ENCODE data around the gene ANKRD11. TPM values are rescaled to one million over a fixed set of nuclear protein-coding genes. Genes with fewer than 3 reads are reported as not detected.
"Not testable (repeated sequence)": the region's sequence is repeated elsewhere in the genome, so short reads cannot be mapped to it uniquely, and the experiment has no call there.

ANKRD11 gene
- polyA plus RNA-seq, 3 donors: 98.3 to 127 (median 111) TPM

DNA sequence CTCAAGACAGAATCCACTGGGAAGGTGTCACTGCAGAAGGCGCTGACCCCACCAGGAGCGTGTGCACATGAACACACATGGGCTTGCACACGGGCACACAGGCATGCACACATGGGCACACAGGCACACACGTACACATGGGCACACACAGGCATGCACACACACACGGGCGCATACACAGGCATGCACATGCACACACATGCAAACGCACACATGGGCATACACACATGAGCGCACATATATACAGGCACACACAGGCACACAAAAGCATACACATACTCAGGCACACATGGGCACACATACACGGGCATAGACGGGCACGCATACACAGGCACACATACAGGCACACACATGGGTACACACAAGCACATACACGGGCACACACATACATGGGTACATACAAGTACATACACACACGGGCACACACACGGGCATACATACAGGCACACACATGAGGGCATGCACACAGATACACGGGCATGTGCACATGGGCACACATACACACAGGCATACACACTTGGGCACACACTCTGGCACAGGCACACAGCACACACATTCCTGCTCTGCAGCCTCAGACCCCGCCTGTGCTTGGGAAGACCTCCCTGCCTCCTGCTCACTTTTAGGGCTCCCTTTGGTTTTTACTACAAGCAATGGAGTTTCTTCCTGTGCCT lies 186.0 kb downstream of the ANKRD11 start:
- no peak for DNase-seq (ENCODE audit: extremely low read depth in 1 of 11, low read depth in 9 of 11, low spot score in 4 of 11)

- DNase-seq (ENCODE audit: extremely low read depth in 1 of 11, low read depth in 9 of 11, low spot score in 4 of 11): no peak
Measured at GRCh38 chr16:89303617-89304016, 186.7 kb downstream of the ANKRD11 start.

DNA sequence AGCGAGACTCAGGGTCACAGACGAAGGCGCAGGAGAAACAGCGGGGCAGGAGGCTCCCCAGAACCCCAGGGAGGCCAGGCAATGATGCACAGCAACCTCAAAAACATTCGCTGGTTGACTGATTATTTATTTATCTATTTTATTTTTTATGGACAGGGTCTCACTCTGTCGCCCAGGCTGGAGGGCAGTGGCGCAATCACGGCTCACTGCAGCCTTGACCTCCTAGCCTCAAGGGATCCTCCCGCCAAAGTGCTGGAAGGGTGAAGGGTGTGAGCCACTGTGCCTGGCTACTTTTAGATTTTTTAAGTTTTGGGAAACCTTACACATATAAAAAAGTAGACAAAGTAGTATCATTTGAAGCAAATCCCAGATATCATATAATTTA lies 189.4 kb downstream of the ANKRD11 start:
- DNase-seq (ENCODE audit: extremely low read depth in 1 of 11, low read depth in 9 of 11, low spot score in 4 of 11): no peak

DNA sequence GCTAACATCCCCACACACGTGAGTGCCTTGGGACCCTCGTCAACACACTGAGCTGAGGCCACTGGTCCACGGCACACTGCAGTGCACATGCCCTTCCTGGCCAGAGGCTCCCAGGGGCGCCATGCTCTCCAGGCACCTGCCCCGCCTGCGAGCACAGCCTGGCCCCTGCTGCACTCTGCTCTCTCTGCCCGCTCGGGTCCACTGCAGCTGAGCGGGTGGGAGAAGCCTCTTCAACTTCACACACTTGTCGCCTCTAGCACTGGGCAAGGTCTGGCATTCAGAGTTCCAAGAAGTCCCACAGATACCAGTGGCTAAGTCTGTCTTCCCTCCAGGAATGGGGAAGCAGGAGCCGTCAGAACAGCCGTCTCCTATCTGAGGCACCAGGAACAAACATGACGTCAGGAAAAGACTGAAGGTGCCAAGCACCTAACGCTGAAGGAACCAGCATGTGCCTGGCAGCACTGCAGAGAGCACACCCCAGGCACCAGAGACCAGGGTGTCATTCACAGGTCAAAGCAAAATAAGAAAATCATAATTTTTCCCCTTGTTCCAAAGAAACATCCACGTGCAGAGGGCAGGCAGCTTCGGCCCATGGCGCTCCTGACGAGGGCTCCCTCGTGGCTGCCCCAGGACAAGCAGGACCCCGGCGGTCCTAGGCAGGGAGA lies 189.9 kb downstream of the ANKRD11 start:
- DNase-seq (ENCODE audit: extremely low read depth in 1 of 11, low read depth in 9 of 11, low spot score in 4 of 11): no peak

DNA sequence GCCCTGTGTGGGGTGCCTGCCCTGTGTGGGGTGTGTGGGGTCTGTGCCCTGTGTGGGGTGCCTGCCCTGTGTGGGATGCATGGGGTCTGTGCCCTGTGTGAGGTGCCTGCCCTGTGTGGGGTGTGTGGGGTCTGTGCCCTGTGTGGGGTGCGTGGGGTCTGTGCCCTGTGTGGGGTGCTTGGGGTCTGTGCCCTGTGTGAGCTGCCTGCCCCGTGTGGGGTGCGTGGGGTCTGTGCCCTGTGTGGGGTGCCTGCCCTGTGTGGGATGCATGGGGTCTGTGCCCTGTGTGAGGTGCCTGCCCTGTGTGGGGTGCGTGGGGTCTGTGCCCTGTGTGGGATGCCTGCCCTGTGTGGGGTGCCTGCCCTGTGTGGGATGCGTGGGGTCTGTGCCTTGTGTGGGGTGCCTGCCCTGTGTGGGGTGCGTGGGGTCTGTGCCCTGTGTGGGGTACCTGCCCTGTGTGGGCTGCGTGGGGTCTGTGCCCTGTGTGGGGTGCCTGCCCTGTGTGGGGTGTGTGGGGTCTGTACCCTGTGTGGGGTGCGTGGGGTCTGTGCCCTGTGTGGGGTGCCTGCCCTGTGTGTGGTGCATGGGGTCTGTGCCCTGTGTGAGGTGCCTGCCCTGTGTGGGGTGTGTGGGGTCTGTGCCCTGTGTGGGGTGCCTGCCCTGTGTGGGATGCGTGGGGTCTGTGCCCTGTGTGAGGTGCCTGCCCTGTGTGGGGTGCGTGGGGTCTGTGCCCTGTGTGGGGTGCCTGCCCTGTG lies 190.8 kb downstream of the ANKRD11 start:
- not testable (repeated sequence) for DNase-seq (ENCODE audit: extremely low read depth in 1 of 11, low read depth in 9 of 11, low spot score in 4 of 11)

- DNase-seq (ENCODE audit: extremely low read depth in 1 of 11, low read depth in 9 of 11, low spot score in 4 of 11): no peak
Measured at GRCh38 chr16:89298623-89299225, 191.6 kb downstream of the ANKRD11 start.

DNA sequence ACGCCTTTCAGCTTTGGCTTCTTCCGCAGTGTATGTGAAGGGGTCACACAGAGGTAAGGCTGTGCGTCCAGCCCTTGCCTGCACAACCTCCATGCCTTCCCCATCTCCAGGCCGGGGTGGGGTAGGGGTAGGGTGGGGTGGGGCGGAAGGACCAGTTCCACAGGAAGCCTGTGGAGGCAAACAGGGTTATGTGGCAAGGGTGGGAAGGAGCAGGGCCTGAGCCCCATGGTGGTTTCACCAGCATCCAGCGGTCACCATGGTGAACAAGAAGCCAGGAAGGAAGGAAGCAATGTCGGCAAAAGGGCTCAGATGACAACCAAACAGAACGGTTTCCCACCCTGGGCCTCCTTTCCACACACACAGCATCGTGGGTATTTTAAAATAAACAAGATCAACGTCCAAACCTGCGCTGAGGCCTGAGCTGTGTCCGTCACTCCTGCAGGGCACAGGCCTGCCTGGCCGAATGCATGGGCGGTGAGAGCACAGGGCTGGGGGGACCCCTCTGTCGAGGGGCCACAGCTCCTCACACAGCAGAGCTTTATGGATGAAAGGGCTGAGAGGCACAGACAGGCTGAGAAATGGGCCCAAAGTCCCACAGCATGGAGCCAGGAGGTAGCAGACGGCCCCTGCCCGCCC lies 192.3 kb downstream of the ANKRD11 start:
- DNase-seq (ENCODE audit: extremely low read depth in 1 of 11, low read depth in 9 of 11, low spot score in 4 of 11): no peak

DNA sequence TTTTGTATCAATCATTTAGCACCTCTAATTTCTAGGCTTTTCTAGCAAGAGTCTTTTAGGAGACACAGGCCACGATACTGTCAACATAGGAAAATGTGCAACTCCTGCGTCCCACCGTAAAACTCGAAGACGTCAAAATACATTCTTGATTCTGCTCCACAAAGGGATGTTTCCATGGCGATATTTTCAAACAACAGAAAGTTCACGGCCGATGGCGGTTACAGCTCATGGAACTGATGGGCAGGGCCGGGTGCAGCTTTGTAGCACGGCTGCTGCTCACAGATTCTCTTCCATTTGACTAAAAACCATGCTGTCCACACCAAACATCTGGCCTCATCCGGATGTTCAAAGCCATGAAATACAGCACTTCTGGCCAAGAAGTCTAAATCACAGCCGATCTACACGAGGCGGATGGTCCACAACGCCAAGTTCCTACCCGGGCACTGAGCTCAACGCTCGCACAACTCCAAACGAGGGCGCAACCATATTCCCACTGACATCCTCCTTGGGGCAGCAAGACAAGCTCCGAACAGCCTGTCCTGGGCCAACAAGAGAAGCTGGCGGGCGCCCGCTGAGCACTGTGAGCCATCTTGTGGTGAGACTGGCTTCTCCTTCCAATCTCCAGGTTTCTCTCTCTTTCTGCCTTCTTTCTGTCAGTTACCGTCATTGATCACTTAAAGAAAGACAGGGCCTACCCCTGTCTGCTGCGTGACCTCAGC lies 193.0 kb downstream of the ANKRD11 start:
- no peak for DNase-seq (ENCODE audit: extremely low read depth in 1 of 11, low read depth in 9 of 11, low spot score in 4 of 11)

DNA sequence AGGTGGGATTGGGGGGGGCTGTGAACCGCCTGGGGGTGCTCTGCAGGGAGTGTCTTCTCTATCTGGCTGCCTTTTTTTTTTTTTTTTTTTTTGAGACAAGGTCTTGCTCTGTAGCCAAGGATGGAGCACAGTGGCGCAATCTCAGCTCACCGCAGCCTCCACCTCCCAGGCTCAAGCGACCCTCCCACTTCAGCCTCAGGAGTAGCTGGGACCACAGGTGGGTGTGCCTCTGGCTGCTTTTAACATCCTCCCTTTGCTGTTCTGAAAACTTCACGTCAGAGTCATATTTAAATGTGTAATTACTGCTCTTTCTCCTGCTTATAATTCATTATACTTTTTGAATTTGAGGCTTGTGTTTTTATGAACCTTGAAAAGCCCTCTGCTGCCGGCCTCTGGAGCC lies 194.4 kb downstream of the ANKRD11 start:
- no peak for DNase-seq (ENCODE audit: extremely low read depth in 1 of 11, low read depth in 9 of 11, low spot score in 4 of 11)

GRCh38 chr16:89295071-89295900 lies 195.1 kb downstream of the ANKRD11 start:
- DNase-seq (ENCODE audit: extremely low read depth in 1 of 11, low read depth in 9 of 11, low spot score in 4 of 11): no peak

- no peak for DNase-seq (ENCODE audit: extremely low read depth in 1 of 11, low read depth in 9 of 11, low spot score in 4 of 11)
Measured at GRCh38 chr16:89294486-89294885, 195.9 kb downstream of the ANKRD11 start.

DNA sequence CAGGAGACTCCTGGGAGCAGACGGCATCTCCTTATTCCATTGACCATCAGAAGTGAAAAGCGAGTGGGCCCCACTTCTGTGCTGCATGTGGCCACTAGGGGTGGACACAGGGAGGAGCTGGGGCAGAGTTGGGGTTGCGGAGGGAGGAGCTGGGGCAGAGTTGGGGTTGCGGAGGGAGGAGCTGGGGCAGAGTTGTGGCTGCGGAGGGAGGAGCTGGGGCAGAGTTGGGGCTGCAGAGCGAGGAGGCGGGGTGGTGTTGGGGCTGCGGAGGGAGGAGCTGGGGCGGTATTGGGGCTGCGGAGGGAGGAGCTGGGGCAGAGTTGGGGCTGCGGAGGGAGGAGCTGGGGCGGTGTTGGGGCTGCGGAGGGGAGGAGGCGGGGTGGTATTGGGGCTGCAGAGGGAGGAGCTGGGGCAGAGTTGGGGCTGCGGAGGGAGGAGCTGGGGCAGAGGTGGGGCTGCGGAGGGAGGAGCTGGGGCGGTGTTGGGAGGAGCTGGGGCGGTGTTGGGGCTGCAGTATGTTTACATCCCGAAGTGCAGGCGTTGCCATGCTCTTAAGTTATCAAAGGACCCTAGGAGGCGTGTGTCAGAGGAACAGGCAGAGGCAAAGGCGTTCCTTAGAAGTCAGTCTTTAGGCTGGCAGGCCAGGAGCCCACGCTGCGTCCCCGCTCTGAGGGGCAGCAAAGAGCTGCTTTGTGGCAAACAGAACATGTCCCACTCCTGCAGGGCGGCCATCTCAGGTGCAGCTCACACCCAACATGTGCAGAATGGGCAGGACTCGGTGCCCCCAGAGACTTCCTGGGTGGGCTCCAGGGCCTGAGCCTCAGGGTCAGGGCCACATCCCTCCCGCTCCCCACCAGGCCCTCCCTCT lies 196.9 kb downstream of the ANKRD11 start:
- DNase-seq (ENCODE audit: extremely low read depth in 1 of 11, low read depth in 9 of 11, low spot score in 4 of 11): no peak

GRCh38 chr16:89292443-89293078 lies 197.8 kb downstream of the ANKRD11 start:
- no peak for DNase-seq (ENCODE audit: extremely low read depth in 1 of 11, low read depth in 9 of 11, low spot score in 4 of 11)

- DNase-seq (ENCODE audit: extremely low read depth in 1 of 11, low read depth in 9 of 11, low spot score in 4 of 11): no peak
Measured at GRCh38 chr16:89291776-89292175, 198.6 kb downstream of the ANKRD11 start.

- no peak for DNase-seq (ENCODE audit: extremely low read depth in 1 of 11, low read depth in 9 of 11, low spot score in 4 of 11)
Measured at GRCh38 chr16:89291363-89291762, 199.0 kb downstream of the ANKRD11 start.

DNA sequence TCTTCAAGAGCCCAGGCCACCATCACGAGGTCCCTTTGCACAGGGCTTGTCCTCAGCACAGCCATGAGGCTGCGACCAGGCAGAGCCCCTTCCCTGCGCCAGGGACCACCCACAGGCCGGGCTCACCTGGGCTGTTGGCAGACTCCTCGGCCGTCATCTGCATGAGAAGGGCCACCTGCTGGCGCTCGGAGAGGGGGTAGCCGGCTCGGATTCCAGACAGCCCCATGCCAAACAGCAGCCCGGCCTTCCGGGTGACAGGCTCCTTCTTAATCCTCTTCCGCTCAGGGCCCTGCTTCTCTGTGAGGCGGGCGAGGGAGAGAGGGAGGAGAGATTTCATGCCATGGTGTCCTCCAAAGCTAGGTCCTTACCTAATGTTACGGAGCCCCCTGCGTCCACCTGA lies 199.5 kb downstream of the ANKRD11 start:
- DNase-seq (ENCODE audit: extremely low read depth in 1 of 11, low read depth in 9 of 11, low spot score in 4 of 11): no peak

GRCh38 chr16:89290472-89290871 lies 199.9 kb downstream of the ANKRD11 start:
- DNase-seq (ENCODE audit: extremely low read depth in 1 of 11, low read depth in 9 of 11, low spot score in 4 of 11): no peak
